BJ (cell line): ENCODE measurements around the gene PLK5. TPM values are rescaled to one million over a fixed set of nuclear protein-coding genes. Genes with fewer than 3 reads are reported as not detected.

Experiments used
- CTCF ChIA-PET: fragments of 350-600 bp; formaldehyde crosslinking; extraction: SDS; loops from one replicate; lab custom pipeline; 2021; ENCODE audit warnings: antibody characterized with exemption, inconsistent platforms; lab: Yijun Ruan, JAX
- POLR2A ChIA-PET: fragments of 300-600 bp; sonication (Branson Sonifier 250); formaldehyde crosslinking; extraction: SDS; loops from one replicate; lab custom pipeline; 2021; ENCODE audit warnings: antibody characterized with exemption; lab: Charles Lee
- DNase-seq: peaks from one replicate; pipeline ENCODE4 v3.0.0-alpha.2; 2011; ENCODE audit warnings: low read depth
- H3K27me3 ChIP-seq: 2 replicates; pipeline ENCODE4 v1.6.0; 2011; ENCODE audit warnings: low read length; ENCODE audit not compliant: control insufficient read depth, insufficient read depth
- H3K36me3 ChIP-seq: 2 replicates; pipeline ENCODE4 v1.5.1; 2011; ENCODE audit warnings: low read length; ENCODE audit not compliant: control insufficient read depth, insufficient read depth
- H3K4me3 ChIP-seq: 2 replicates; pipeline ENCODE4 v1.5.1; 2011; ENCODE audit warnings: low read depth, mild to moderate bottlenecking, control low read depth, low read length
- polyA plus RNA-seq: library from polyadenylated mRNA; depleted of rRNA; stranded (reverse); fragments of >200 nt; gene quantifications from 2 replicates; pipeline ENCODE4 v1.2.3, GENCODE V29; 2011
- TF ChIP-seq, protein P1 (sequence below): IDR thresholded peaks from 2 replicates; pipeline ENCODE4 v1.5.1; 2011; ENCODE audit warnings: low read depth, mild to moderate bottlenecking, control low read depth, inconsistent platforms, low read length, moderate library complexity; ENCODE audit not compliant: insufficient read depth

The PLK5 gene
- polyA plus RNA-seq, 1 experiment = not detected

DNA sequence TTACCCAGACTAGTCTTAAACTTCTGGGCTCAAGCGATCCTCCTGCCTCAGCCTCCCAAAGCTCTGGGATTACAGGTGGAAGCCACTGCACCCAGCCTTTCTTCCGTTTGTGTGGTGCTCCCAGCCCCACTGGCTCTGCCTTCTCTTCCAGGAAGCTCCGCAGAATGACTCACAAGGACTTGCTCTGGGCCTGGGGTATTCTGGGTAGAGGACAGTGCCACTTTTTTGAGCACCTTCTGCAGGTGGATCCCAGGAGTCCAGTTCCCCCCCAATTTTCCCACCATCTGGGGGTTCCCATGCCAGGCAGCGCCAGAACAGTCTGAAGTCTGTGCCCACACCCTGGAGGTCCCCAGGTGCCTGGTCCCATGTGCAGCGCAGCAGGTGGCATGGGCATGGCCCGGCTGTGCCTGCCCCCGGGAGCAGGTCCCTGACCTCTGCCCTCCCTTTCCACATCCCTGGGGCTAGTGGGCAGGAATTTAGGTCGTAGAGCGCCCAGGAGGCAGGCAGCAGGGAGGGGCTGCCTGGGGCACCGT is 31.3 kb upstream of the PLK5 start:
- H3K27me3 ChIP-seq = peaks cover 7% of the 10 kb centered on the region
- TF ChIP-seq, protein P1, sequence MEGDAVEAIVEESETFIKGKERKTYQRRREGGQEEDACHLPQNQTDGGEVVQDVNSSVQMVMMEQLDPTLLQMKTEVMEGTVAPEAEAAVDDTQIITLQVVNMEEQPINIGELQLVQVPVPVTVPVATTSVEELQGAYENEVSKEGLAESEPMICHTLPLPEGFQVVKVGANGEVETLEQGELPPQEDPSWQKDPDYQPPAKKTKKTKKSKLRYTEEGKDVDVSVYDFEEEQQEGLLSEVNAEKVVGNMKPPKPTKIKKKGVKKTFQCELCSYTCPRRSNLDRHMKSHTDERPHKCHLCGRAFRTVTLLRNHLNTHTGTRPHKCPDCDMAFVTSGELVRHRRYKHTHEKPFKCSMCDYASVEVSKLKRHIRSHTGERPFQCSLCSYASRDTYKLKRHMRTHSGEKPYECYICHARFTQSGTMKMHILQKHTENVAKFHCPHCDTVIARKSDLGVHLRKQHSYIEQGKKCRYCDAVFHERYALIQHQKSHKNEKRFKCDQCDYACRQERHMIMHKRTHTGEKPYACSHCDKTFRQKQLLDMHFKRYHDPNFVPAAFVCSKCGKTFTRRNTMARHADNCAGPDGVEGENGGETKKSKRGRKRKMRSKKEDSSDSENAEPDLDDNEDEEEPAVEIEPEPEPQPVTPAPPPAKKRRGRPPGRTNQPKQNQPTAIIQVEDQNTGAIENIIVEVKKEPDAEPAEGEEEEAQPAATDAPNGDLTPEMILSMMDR = no peak
- DNase-seq = no peak
- POLR2A ChIA-PET = no interaction called here
- no peaks in the 10 kb centered on the region for H3K36me3 ChIP-seq
- CTCF ChIA-PET = interaction anchor here (0.8 to 1.3 kb wide), 2 partner anchors 22 to 54 kb away, joined by 3 read pairs; no protein-coding TSS in a partner anchor
- H3K4me3 ChIP-seq = no peak overlapping the region

DNA sequence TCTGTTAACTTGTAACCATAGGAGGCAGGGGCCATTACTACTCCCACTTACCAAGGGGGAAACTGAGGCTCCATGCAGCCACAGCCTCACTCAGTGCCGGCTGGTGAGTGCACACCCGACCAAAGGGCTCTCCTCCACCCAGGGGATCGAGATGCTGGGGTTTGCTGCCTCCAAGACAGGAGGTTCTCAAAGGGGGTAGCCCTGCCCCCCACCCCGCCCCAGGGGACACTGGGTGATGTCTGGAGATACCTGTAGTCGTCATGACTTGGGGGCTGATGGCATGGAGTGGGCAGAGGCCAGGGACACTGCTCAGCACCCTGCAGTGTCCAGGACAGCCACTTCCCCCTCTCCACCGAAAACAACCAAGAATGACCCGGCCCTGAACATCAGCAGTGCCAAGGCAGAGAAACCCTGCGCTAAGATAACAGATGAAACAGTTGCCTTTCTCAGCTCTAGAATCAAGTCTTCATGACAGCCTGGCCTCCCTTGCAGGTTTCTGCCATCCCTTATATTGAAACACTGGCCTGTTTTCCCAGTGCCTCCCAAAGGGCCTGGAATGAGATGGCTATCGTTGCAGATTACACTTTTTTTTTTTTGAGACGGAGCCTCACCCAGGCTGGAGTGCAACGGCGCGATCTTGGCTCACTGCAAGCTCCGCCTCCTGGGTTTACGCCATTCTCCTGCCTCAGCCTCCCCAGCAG is 29.6 kb upstream of the PLK5 start:
- DNase-seq = no peak
- H3K27me3 ChIP-seq = peaks cover 7% of the 10 kb centered on the region
- POLR2A ChIA-PET = no interaction called here
- TF ChIP-seq, protein P1 = no peak
- no peaks in the 10 kb centered on the region for H3K36me3 ChIP-seq
- H3K4me3 ChIP-seq = no peak overlapping the region
- CTCF ChIA-PET = no interaction called here

DNA sequence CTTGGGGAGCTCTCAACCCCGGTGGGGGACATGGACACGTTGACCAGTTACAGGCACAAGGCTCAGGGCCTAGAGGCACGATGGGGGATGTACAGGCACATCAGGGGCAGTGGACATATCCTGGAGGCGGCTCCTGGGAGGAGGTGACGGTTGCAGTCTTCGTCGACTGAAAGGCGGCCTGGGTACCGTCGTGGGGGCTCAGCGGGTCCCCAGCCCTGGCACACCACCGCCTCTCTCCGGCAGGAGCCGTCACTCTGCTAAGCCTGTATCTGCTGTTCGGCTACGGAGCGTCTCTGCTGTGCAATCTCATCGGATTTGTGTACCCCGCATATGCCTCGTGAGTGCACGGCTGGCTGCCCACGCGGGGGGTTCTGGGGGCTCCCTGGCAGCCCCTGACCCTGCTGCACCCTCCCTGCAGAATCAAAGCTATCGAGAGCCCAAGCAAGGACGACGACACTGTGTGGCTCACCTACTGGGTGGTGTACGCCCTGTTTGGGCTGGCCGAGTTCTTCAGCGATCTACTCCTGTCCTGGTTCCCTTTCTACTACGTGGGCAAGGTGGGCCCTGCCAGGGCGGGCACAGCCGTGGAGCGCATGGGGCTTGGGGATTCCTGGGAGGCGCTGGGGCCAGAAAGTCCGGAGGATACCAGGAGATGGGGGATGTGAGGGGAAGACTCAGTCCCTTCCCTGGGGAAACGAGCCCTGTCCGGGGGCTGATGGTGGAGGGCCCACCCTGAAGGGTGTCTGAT is 28.7 kb upstream of the PLK5 start:
- no peak for DNase-seq
- H3K4me3 ChIP-seq = no peak overlapping the region
- ChIA-PET CTCF (no interaction called here), POLR2A (no interaction called here)
- H3K27me3 ChIP-seq = peaks cover 7% of the 10 kb centered on the region
- no peaks in the 10 kb centered on the region for H3K36me3 ChIP-seq
- TF ChIP-seq, protein P1 = no peak

DNA sequence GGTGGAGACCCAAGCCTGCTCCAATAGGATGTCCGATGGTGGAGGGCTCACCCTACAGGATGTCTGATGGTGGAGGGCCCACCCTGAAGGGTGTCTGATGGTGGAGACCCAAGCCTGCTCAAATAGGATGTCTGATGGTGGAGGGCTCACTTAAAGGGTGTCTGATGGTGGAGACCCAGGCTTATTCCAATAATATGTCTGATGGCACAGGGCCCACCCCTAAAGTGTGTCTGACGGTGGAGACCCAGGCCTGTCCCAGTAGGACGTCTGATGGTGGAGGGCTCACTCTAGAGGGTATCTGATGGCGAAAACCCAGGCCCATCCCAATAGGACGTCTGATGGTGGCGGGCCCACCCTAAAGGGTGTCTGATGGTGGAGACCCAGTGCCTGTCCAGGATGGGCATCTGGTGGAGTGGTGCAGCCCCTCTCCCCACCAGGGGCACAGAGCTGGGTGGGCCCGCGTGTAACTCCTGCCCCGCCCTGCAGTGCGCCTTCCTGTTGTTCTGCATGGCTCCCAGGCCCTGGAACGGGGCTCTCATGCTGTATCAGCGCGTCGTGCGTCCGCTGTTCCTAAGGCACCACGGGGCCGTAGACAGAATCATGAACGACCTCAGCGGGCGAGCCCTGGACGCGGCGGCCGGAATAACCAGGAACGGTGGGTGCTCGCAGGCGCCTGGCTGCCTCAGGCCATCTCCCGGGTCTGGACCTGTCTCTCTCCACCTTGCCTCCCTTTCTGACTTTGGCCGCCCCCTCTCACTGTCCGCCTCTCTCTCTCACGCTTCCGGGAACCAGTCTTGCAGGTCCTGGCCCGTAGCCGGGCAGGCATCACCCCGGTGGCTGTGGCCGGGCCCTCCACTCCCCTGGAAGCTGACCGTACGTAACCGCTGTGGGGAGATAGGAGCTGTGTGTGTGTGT is 27.8 kb upstream of the PLK5 start:
- Histone ChIP-seq H3K36me3 (no peaks in the 10 kb centered on the region), H3K27me3 (peaks cover 7% of the 10 kb centered on the region), H3K4me3 (no peak overlapping the region)
- no peak for DNase-seq
- CTCF ChIA-PET = no interaction called here
- TF ChIP-seq, protein P1 = no peak
- POLR2A ChIA-PET = no interaction called here
